HEK293T (cell line): ENCODE measurements around the gene FANCB.

ENCODE experiments used
- HDGF ChIP-seq: fragments of 450-650 bp; IDR thresholded peaks from 2 replicates; pipeline ENCODE4 v1.6.1; 2017; ENCODE audit warnings: antibody characterized with exemption, borderline replicate concordance
- LEF1 ChIP-seq: fragments of 450-650 bp; IDR thresholded peaks from 2 replicates; pipeline ENCODE4 v1.6.1; 2017; ENCODE audit warnings: mild to moderate bottlenecking, borderline replicate concordance
- SUZ12 ChIP-seq: fragments of 450-650 bp; IDR thresholded peaks from 2 replicates; pipeline ENCODE4 v1.6.1; 2016; ENCODE audit warnings: mild to moderate bottlenecking
- ZNF384 ChIP-seq: fragments of 450-650 bp; IDR thresholded peaks from 2 replicates; pipeline ENCODE4 v1.6.1; 2016

DNA sequence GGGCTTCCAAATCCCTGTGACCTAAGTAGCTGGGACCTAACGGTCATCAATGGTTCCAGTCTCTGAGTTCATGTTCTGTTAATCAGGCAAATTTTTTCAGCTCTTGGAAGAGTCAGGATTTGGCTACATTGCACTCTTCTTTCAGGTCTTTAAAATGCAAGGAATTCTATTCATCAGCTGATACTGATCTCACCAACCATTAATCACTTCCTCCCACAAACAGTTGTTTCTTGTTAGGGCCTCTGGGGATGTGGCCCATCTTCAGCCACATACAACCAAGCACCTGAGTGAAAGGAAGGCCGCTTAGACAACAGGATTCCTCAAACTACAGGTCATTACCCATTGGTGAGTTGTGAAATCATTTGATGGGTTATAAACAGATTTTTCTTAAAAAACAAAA, 71.7 kb downstream of the FANCB start:
- TF ChIP-seq ZNF384: no peak
- TF ChIP-seq HDGF: no peak
- no peak for TF ChIP-seq LEF1
- no peak for TF ChIP-seq SUZ12
